Kidney (tissue), 14 donors: Measurements from ENCODE around the gene ERBIN. TPM values are rescaled to one million over a fixed set of nuclear protein-coding genes. Genes with fewer than 3 reads are reported as not detected.
"Not testable (repeated sequence)": the region's sequence is repeated elsewhere in the genome, so short reads cannot be mapped to it uniquely, and the experiment has no call there.

ENCODE experiments used
- DNase-seq, 5 donors: peaks; one replicate each; pipeline ENCODE4 v3.0.0-alpha.2; 2013 to 2020
- FAIRE-seq: peaks from 2 replicates; lab custom pipeline; 2012; peaks lifted over from hg19 to GRCh38; lab: Jason Lieb, UNC
- H3K27ac ChIP-seq, 2 donors: one replicate each; pipeline ENCODE4 v1.7.0; 2013; ENCODE audit warnings: low read depth in 2 of 2, low read length in 2 of 2, inconsistent platforms in 1 of 2
- H3K27me3 ChIP-seq: one replicate; pipeline ENCODE4 v1.7.1; 2013; ENCODE audit warnings: low read length, inconsistent platforms; ENCODE audit not compliant: control insufficient read depth, insufficient read depth
- H3K36me3 ChIP-seq, 3 donors: one replicate each; pipeline versions ENCODE4 v1.7.0 to v1.7.1; 2013; ENCODE audit warnings: low read length in 3 of 3, control low read depth in 1 of 3, inconsistent platforms in 1 of 3; ENCODE audit not compliant: insufficient read depth in 3 of 3, control insufficient read depth in 2 of 3
- H3K4me1 ChIP-seq, 3 donors: one replicate each; pipeline versions ENCODE4 v1.7.0 to v1.7.1; 2013; ENCODE audit warnings: low read length in 3 of 3, inconsistent platforms in 1 of 3, low read depth in 1 of 3; ENCODE audit not compliant: control insufficient read depth in 2 of 3, insufficient read depth in 2 of 3
- H3K4me3 ChIP-seq, 3 donors: one replicate each; pipeline versions ENCODE4 v1.7.0 to v1.8.1; 2013; ENCODE audit warnings: low read length in 3 of 3, control low read depth in 1 of 3, inconsistent platforms in 1 of 3
- H3K9ac ChIP-seq, 3 donors: one replicate each; pipeline versions ENCODE4 v1.7.0 to v1.7.1; 2013; ENCODE audit warnings: low read length in 3 of 3, control low read depth in 1 of 3, inconsistent platforms in 1 of 3
- H3K9me3 ChIP-seq, 3 donors: one replicate each; pipeline versions ENCODE4 v1.7.0 to v1.7.1; 2013; ENCODE audit warnings: low read length in 3 of 3, control low read depth in 1 of 3, inconsistent platforms in 1 of 3; ENCODE audit not compliant: control insufficient read depth in 2 of 3, insufficient read depth in 1 of 3
- intact Hi-C: fragments of 100-400 bp; cut with DNase I; formaldehyde crosslinking; loops from one replicate; pipeline ENCODE4 v1.11.1; 2022
- polyA plus RNA-seq: library from polyadenylated mRNA; stranded (reverse); fragments of 350-450 nt; fragmentation: Illumina TruSeq; extraction: RNeasy Lipid Tissue Mini Kit (QIAGEN cat#74804); gene quantifications from one replicate; pipeline ENCODE4 v1.2.3, GENCODE V29; 2014; ENCODE audit warnings: low read depth, low replicate concordance; ENCODE audit not compliant: insufficient read depth
- total RNA-seq: library from RNA; stranded (reverse); fragmentation: NEBNext Ultra II Directional; extraction: Animal tissue kit (Norgen Biotek cat#: 25700); gene quantifications from one replicate; pipeline ENCODE4 v1.2.1, GENCODE V29; 2021
- TF ChIP-seq, protein P1 (sequence below): IDR thresholded peaks from 3 replicates; pipeline ENCODE4 v1.5.1; 2012; ENCODE audit warnings: mild to moderate bottlenecking, moderate library complexity, borderline replicate concordance; ENCODE audit not compliant: insufficient read depth; ENCODE audit errors: extremely low read depth
- donor health status: control.
- donor health status: control.
- donor health status: control.
- donor health status: control.
- donor health status: control.
- donor health status: DM: yes; HTN: yes; CAD: no.
- donor health status: Normal renal cell carcinoma (clear cell type).

ERBIN gene
- total and polyA plus RNA-seq, 2 donors from 2014 or later, result 14.3 to 85.1 TPM

DNA sequence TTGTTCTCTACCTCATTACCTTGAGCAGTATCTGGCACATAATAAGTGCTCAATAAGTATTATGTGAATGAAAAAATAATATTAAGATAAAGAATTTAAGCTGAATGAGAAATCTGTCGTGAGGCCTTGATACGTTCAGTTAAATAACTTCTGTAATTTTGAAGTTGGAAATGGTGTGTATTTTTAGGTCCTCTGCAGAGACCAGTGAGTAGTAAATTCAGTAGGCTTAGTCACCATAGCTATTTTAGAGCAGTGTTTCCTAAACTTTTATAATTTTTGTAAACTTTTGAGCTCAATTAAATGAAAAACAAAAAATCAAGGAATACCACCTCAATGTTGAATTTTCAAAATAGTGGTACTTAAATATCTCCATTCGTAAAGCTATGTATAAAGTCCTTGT is 25.0 kb downstream of the ERBIN start:
- no peaks in the 10 kb centered on the region for H3K27me3 ChIP-seq
- FAIRE-seq, result no peak
- TF ChIP-seq, protein P1, sequence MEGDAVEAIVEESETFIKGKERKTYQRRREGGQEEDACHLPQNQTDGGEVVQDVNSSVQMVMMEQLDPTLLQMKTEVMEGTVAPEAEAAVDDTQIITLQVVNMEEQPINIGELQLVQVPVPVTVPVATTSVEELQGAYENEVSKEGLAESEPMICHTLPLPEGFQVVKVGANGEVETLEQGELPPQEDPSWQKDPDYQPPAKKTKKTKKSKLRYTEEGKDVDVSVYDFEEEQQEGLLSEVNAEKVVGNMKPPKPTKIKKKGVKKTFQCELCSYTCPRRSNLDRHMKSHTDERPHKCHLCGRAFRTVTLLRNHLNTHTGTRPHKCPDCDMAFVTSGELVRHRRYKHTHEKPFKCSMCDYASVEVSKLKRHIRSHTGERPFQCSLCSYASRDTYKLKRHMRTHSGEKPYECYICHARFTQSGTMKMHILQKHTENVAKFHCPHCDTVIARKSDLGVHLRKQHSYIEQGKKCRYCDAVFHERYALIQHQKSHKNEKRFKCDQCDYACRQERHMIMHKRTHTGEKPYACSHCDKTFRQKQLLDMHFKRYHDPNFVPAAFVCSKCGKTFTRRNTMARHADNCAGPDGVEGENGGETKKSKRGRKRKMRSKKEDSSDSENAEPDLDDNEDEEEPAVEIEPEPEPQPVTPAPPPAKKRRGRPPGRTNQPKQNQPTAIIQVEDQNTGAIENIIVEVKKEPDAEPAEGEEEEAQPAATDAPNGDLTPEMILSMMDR, result no peak
- H3K36me3 ChIP-seq, result no peaks in the 10 kb centered on the region
- H3K9ac ChIP-seq, result no peak overlapping the region
- H3K9me3 ChIP-seq, result no peaks in the 10 kb centered on the region
- no peak for DNase-seq
- H3K4me3 ChIP-seq, result no peak overlapping the region
- no peaks in the 10 kb centered on the region for H3K4me1 ChIP-seq
- intact Hi-C loops, result no loop called here
- no peak overlapping the region for H3K27ac ChIP-seq

DNA sequence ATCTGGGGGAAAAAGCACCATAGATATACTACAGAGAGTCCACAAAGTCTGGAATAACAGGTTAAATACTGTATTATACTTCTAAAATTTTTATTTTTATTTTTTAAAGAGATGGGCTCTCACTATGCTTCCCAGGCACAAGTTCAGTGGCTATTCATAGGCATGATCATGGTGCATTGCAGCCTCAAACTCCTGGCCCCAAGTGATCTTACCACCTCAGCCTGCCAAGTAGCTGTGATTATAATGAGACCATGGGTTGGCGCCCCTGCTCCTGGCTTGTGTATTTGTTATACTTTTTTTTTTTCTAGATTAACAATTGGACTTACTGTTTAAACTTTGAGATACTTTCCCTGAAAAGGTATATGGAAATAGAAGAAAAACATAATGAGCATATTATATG is 25.9 kb downstream of the ERBIN start:
- TF ChIP-seq, protein P1, result no peak
- FAIRE-seq (no peak), DNase-seq (no peak)
- H3K4me1 ChIP-seq, result no peaks in the 10 kb centered on the region
- H3K9ac ChIP-seq, result no peak overlapping the region
- no peak overlapping the region for H3K27ac ChIP-seq
- no peak overlapping the region for H3K4me3 ChIP-seq
- no peaks in the 10 kb centered on the region for H3K27me3 ChIP-seq
- intact Hi-C loops, result no loop called here
- no peaks in the 10 kb centered on the region for H3K36me3 ChIP-seq
- H3K9me3 ChIP-seq, result no peaks in the 10 kb centered on the region

DNA sequence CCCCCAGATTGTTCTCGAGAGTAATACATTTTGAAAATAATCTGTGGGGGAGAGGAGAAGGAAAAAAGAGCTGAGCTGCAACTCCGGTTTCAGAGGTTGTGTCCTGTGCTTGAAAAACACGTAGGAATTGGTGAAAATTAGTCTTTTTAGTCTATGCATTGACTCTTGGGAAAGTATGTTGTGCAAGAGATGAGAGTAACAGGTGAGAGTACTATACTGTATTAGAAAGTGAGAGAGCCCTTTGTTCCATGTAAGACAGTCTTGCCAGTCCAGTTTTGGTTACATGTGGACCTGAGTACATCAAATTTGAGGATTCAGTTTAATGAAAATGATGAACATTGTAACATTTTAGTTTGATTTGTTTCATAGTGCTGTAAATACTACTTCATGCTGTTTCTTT is 27.8 kb downstream of the ERBIN start:
- intact Hi-C loops, result no loop called here
- no peak for FAIRE-seq
- Histone ChIP-seq H3K27me3 (no peaks in the 10 kb centered on the region), H3K9ac (no peak overlapping the region), H3K4me1 (no peaks in the 10 kb centered on the region), H3K27ac (no peak overlapping the region), H3K36me3 (no peaks in the 10 kb centered on the region), H3K9me3 (no peaks in the 10 kb centered on the region), H3K4me3 (no peak overlapping the region)
- no peak for DNase-seq
- TF ChIP-seq, protein P1, result no peak

DNA sequence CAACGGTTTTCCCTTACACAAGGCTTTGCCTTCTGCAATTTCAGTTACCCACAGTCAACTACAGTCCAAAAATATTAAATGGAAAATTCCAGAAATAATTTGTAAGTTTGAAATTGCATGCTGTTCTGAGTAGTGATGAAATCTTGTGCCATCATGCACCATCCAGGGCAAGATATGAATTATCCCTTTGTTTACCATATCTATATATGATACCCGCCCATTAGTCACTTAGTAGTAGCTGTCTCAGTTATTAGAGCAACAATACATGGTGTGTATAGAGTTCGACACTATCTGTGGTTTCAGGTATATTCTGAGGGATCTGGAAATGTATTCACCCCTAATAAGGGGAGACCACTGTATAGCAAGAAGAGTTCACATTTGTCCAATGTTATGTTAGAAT is 29.4 kb downstream of the ERBIN start:
- Histone ChIP-seq H3K4me1 (peaks cover 0 to 5% (median 0%) of the 10 kb centered on the region in 3 donors), H3K27me3 (no peaks in the 10 kb centered on the region), H3K27ac (no peak overlapping the region), H3K36me3 (no peaks in the 10 kb centered on the region), H3K4me3 (no peak overlapping the region), H3K9me3 (no peaks in the 10 kb centered on the region), H3K9ac (no peak overlapping the region)
- intact Hi-C loops, result no loop called here
- TF ChIP-seq, protein P1, result no peak
- DNase-seq, result no peak
- no peak for FAIRE-seq

DNA sequence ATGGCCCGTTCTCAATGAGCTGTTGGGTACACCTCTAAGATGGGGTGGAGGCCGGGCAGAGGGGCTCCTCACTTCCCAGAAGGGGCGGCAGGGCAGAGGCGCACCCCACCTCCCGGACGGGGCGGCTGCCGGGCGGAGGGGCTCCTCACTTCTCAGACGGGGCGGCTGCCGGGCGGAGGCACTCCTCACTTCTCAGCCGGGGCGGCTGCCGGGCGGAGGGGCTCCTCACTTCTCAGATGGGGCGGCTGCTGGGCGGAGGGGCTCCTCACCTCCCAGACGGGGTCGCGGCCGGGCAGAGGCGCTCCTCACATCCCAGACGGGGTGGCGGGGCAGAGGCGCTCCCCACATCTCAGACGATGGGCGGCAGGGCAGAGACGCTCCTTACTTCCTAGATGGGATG is 31.3 kb downstream of the ERBIN start:
- H3K9me3 ChIP-seq, FAIRE-seq, H3K4me3 ChIP-seq, intact Hi-C loops, H3K4me1 ChIP-seq, H3K27ac ChIP-seq, H3K36me3 ChIP-seq, H3K27me3 ChIP-seq, H3K9ac ChIP-seq, DNase-seq: not testable (repeated sequence)
